CD14-positive monocyte (primary cell): ENCODE results near the gene MYRFL. TPM values are rescaled to one million over a fixed set of nuclear protein-coding genes. Genes with fewer than 3 reads are reported as not detected.

Experiments used
- DNase-seq, 3 donors: peaks; one replicate each; pipeline ENCODE4 v3.0.0-alpha.2; 2011 to 2022
- H2AFZ ChIP-seq: 2 replicates; pipeline ENCODE4 v1.6.0; 2012; ENCODE audit warnings: mild to moderate bottlenecking, low read depth, low read length, inconsistent platforms; ENCODE audit not compliant: insufficient read depth, poor library complexity, severe bottlenecking
- H3K27ac ChIP-seq, 2 donors: 1 replicate in 1 of 2; 2 replicates in 1 of 2; pipeline ENCODE4 v1.5.1; 2012 to 2013; ENCODE audit warnings: low read length in 2 of 2, control low read depth in 1 of 2, inconsistent platforms in 1 of 2, low read depth in 1 of 2, mild to moderate bottlenecking in 1 of 2
- H3K27me3 ChIP-seq, 2 donors: one replicate each; pipeline versions ENCODE4 v1.6.0 to v1.6.1; 2011 to 2013; ENCODE audit warnings: low read length in 2 of 2; ENCODE audit not compliant: control insufficient read depth in 2 of 2, insufficient read depth in 2 of 2
- H3K36me3 ChIP-seq, 2 donors: replicated peaks in 1 of 2; 1 replicate in 1 of 2; 2 replicates in 1 of 2; pipeline versions ENCODE4 v1.5.1 to v1.6.1; 2012 to 2013; ENCODE audit warnings: low read length in 2 of 2, control low read depth in 1 of 2, inconsistent platforms in 1 of 2, mild to moderate bottlenecking in 1 of 2; ENCODE audit not compliant: insufficient read depth in 2 of 2, control insufficient read depth in 1 of 2
- H3K4me1 ChIP-seq, 2 donors: 1 replicate in 1 of 2; 2 replicates in 1 of 2; pipeline versions ENCODE4 v1.5.1 to v1.6.1; 2012 to 2013; ENCODE audit warnings: low read length in 2 of 2, control low read depth in 1 of 2, inconsistent platforms in 1 of 2, mild to moderate bottlenecking in 1 of 2, moderate library complexity in 1 of 2; ENCODE audit not compliant: insufficient read depth in 2 of 2, control insufficient read depth in 1 of 2
- H3K4me2 ChIP-seq: replicated peaks from 2 replicates; pipeline ENCODE3; 2012; ENCODE audit warnings: low read length, moderate library complexity, mild to moderate bottlenecking; ENCODE audit not compliant: poor library complexity, severe bottlenecking; ENCODE audit errors: extremely low read depth
- H3K4me3 ChIP-seq, 3 experiments: fragments of 200-600 bp in 1 of 3; sonication (generic) in 1 of 3; replicated peaks in 1 of 3; 1 replicate in 2 of 3; 2 replicates in 1 of 3; pipeline ENCODE4 v1.5.1; 2011 to 2013; ENCODE audit warnings: low read length in 3 of 3, mild to moderate bottlenecking in 3 of 3, control low read depth in 2 of 3, low read depth in 2 of 3, inconsistent platforms in 1 of 3, moderate library complexity in 1 of 3
- H3K79me2 ChIP-seq: 2 replicates; pipeline ENCODE4 v1.6.0; 2012; ENCODE audit warnings: mild to moderate bottlenecking, control low read depth, inconsistent platforms, low read length, moderate library complexity; ENCODE audit not compliant: insufficient read depth
- H3K9ac ChIP-seq: 2 replicates; pipeline ENCODE4 v1.6.0; 2017; ENCODE audit warnings: low read length, mild to moderate bottlenecking; ENCODE audit not compliant: insufficient read depth, poor library complexity, severe bottlenecking
- H3K9me3 ChIP-seq, 2 donors: replicated peaks in 1 of 2; 1 replicate in 1 of 2; 2 replicates in 1 of 2; pipeline versions ENCODE4 v1.5.1 to v1.6.1; 2012 to 2013; ENCODE audit warnings: low read length in 2 of 2, control low read depth in 1 of 2; ENCODE audit not compliant: control insufficient read depth in 1 of 2, insufficient read depth in 1 of 2
- H4K20me1 ChIP-seq: 2 replicates; pipeline ENCODE4 v1.6.0; 2012; ENCODE audit warnings: mild to moderate bottlenecking, low read length, control low read depth, moderate library complexity; ENCODE audit not compliant: insufficient read depth
- H3K27ac Mint-ChIP-seq, 7 donors: one replicate each; pipeline ENCODE4 v1.8.0; 2020; ENCODE audit warnings: mild to moderate bottlenecking in 7 of 7, mixed read lengths in 7 of 7, moderate library complexity in 6 of 7, inconsistent platforms in 2 of 7
- H3K27me3 Mint-ChIP-seq, 3 donors: one replicate each; pipeline ENCODE4 v1.8.0; 2021 to 2022; ENCODE audit warnings: low read depth in 3 of 3, mild to moderate bottlenecking in 3 of 3, mixed read lengths in 3 of 3, moderate library complexity in 3 of 3, inconsistent platforms in 1 of 3
- H3K36me3 Mint-ChIP-seq, 2 donors: one replicate each; pipeline ENCODE4 v1.8.0; 2020; ENCODE audit warnings: mixed read lengths in 2 of 2, inconsistent platforms in 1 of 2, mild to moderate bottlenecking in 1 of 2
- H3K4me1 Mint-ChIP-seq: one replicate; pipeline ENCODE4 v1.8.0; 2020; ENCODE audit warnings: mild to moderate bottlenecking, mixed read lengths
- H3K4me3 Mint-ChIP-seq, 2 donors: one replicate each; pipeline ENCODE4 v1.8.0; 2020; ENCODE audit warnings: mild to moderate bottlenecking in 2 of 2, mixed read lengths in 2 of 2, moderate library complexity in 1 of 2
- H3K9me3 Mint-ChIP-seq, 7 donors: one replicate each; pipeline ENCODE4 v1.8.0; 2020 to 2022; ENCODE audit warnings: mixed read lengths in 7 of 7, mild to moderate bottlenecking in 6 of 7, moderate library complexity in 6 of 7, inconsistent platforms in 2 of 7
- WGBS: methylation state at CpG from one replicate; pipeline ENCODE4 v1.1.5; 2013; ENCODE audit warnings: missing lambda C conversion rate; ENCODE audit not compliant: insufficient coverage; 5-methylcytosine and 5-hydroxymethylcytosine counted together
- intact Hi-C, 2 donors: fragments of 100-400 bp; cut with micrococcal nuclease; formaldehyde crosslinking; loops; one replicate each; pipeline versions ENCODE4 v1.15.0 to v1.15.1; 2023
- polyA plus RNA-seq, 3 donors: library from polyadenylated mRNA; depleted of rRNA in 1 of 3; unstranded in 2 of 3; stranded (reverse) in 1 of 3; fragments of 300-500 nt in 2 of 3; fragments of >200 nt in 1 of 3; fragmentation: Illumina TruSeq in 2 of 3; gene quantifications; 1 replicate in 2 of 3; 2 replicates in 1 of 3; pipeline ENCODE4 v1.2.3, GENCODE V29; 2012 to 2021
- TF ChIP-seq, protein P1 (sequence below): fragments of 200-600 bp; IDR thresholded peaks from one replicate; pipeline ENCODE4 v1.8.0; 2022; ENCODE audit warnings: antibody characterized with exemption, mild to moderate bottlenecking

Gene MYRFL
- polyA plus RNA-seq, 3 donors: not detected

DNA sequence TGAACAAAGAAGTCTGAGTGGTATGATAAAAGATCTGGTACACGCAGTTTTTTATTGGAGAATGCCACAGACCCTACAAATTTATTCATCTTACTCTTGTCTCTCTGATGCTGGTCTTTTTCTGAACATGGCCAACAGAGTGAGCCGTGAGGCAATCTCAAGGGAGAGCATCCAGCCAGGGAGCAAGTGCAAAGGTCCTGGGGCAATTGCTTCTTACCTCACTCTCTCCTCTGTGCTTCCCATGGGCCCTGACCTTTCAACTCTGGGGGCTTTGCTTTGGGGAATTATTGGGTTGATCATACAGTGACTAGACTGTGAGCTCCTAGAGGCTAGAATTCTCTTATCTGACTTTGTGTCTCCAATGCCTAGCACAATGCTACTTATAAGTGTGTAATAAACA is 171.7 kb downstream of the MYRFL start:
- Mint-ChIP-seq H3K9me3 (peaks cover 0 to 17% (median 4%) of the 10 kb centered on the region in 7 donors), H3K27me3 (peaks cover 0 to 4% (median 2%) of the 10 kb centered on the region in 3 donors), H3K27ac (peak overlapping the region in 1 of 7 donors; percentile 50), H3K36me3 (no peaks in the 10 kb centered on the region), H3K4me3 (no peak overlapping the region), H3K4me1 (no peaks in the 10 kb centered on the region)
- no peaks in the 10 kb centered on the region for H3K79me2 ChIP-seq
- H4K20me1 ChIP-seq: no peaks in the 10 kb centered on the region
- TF ChIP-seq, protein P1, sequence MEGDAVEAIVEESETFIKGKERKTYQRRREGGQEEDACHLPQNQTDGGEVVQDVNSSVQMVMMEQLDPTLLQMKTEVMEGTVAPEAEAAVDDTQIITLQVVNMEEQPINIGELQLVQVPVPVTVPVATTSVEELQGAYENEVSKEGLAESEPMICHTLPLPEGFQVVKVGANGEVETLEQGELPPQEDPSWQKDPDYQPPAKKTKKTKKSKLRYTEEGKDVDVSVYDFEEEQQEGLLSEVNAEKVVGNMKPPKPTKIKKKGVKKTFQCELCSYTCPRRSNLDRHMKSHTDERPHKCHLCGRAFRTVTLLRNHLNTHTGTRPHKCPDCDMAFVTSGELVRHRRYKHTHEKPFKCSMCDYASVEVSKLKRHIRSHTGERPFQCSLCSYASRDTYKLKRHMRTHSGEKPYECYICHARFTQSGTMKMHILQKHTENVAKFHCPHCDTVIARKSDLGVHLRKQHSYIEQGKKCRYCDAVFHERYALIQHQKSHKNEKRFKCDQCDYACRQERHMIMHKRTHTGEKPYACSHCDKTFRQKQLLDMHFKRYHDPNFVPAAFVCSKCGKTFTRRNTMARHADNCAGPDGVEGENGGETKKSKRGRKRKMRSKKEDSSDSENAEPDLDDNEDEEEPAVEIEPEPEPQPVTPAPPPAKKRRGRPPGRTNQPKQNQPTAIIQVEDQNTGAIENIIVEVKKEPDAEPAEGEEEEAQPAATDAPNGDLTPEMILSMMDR: no peak
- H3K27ac ChIP-seq: no peak overlapping the region
- no peak overlapping the region for H3K9ac ChIP-seq
- H3K4me3 ChIP-seq: no peak overlapping the region
- no peaks in the 10 kb centered on the region for H3K27me3 ChIP-seq
- H3K4me2 ChIP-seq: no peak overlapping the region
- no peaks in the 10 kb centered on the region for H3K9me3 ChIP-seq
- H3K4me1 ChIP-seq: no peaks in the 10 kb centered on the region
- WGBS: 80% methylated on average over 1 of the region's 2 CpGs
- no peak overlapping the region for H2AFZ ChIP-seq
- H3K36me3 ChIP-seq: no peaks in the 10 kb centered on the region
- intact Hi-C loops: no loop called here
- no peak for DNase-seq

GRCh38 chr12:69998011-69998410 is 173.0 kb downstream of the MYRFL start:
- H3K4me1 Mint-ChIP-seq: no peaks in the 10 kb centered on the region
- no peaks in the 10 kb centered on the region for H3K9me3 ChIP-seq
- no peaks in the 10 kb centered on the region for H3K4me1 ChIP-seq
- H3K27ac ChIP-seq: no peak overlapping the region
- intact Hi-C loops: no loop called here
- H3K4me2 ChIP-seq: no peak overlapping the region
- H3K79me2 ChIP-seq: no peaks in the 10 kb centered on the region
- H3K9me3 Mint-ChIP-seq: peaks cover 0 to 6% (median 4%) of the 10 kb centered on the region in 7 donors
- no peak overlapping the region for H3K4me3 ChIP-seq
- H4K20me1 ChIP-seq: no peaks in the 10 kb centered on the region
- H3K36me3 ChIP-seq: no peaks in the 10 kb centered on the region
- no peaks in the 10 kb centered on the region for H3K27me3 ChIP-seq
- no peak for DNase-seq
- no peaks in the 10 kb centered on the region for H3K36me3 Mint-ChIP-seq
- no peak overlapping the region for H2AFZ ChIP-seq
- H3K4me3 Mint-ChIP-seq: no peak overlapping the region
- WGBS: no CpG with 5 or more reads among the region's 11 CpGs
- peaks cover 0 to 8% (median 2%) of the 10 kb centered on the region in 3 donors for H3K27me3 Mint-ChIP-seq
- H3K27ac Mint-ChIP-seq: no peak overlapping the region
- H3K9ac ChIP-seq: no peak overlapping the region
- TF ChIP-seq, protein P1: no peak
